Activated T-helper 1 cell treated with Interleukin-2 at 50 U/mL for 16 hours (primary cell): Measurements from ENCODE around the gene HSPG2.

Experiments used
- DNase-seq: peaks from one replicate; pipeline ENCODE4 v3.0.0-alpha.2; 2020; ENCODE audit warnings: low read depth

Gene HSPG2

GRCh38 chr1:21879928-21880618 lies 57.0 kb downstream of the HSPG2 start:
- DNase-seq, result no peak

- DNase-seq, result no peak
Measured at GRCh38 chr1:21878840-21879478, 58.2 kb downstream of the HSPG2 start.

GRCh38 chr1:21878009-21878773 lies 58.9 kb downstream of the HSPG2 start:
- DNase-seq, result no peak

- no peak for DNase-seq
Measured at GRCh38 chr1:21876267-21876666, 60.8 kb downstream of the HSPG2 start.

GRCh38 chr1:21875621-21876063 lies 61.5 kb downstream of the HSPG2 start:
- DNase-seq, result no peak

- DNase-seq, result no peak
Measured at GRCh38 chr1:21874778-21875547, 62.1 kb downstream of the HSPG2 start.

- DNase-seq, result no peak
Measured at GRCh38 chr1:21874328-21874727, 62.8 kb downstream of the HSPG2 start.

- DNase-seq, result no peak
Measured at GRCh38 chr1:21873761-21874160, 63.3 kb downstream of the HSPG2 start.

- DNase-seq, result no peak
Measured at GRCh38 chr1:21873174-21873573, 63.9 kb downstream of the HSPG2 start.

- no peak for DNase-seq
Measured at GRCh38 chr1:21872445-21873079, 64.5 kb downstream of the HSPG2 start.

- no peak for DNase-seq
Measured at GRCh38 chr1:21871943-21872342, 65.2 kb downstream of the HSPG2 start.

- DNase-seq, result no peak
Measured at GRCh38 chr1:21870611-21871010, 66.5 kb downstream of the HSPG2 start.

GRCh38 chr1:21869620-21870121 lies 67.4 kb downstream of the HSPG2 start:
- DNase-seq, result no peak

- DNase-seq, result no peak
Measured at GRCh38 chr1:21868941-21869454, 68.1 kb downstream of the HSPG2 start.

GRCh38 chr1:21868482-21868881 lies 68.6 kb downstream of the HSPG2 start:
- no peak for DNase-seq

GRCh38 chr1:21867451-21867996 lies 69.6 kb downstream of the HSPG2 start:
- no peak for DNase-seq

GRCh38 chr1:21866707-21867043 lies 70.4 kb downstream of the HSPG2 start:
- no peak for DNase-seq

- DNase-seq, result no peak
Measured at GRCh38 chr1:21865943-21866706, 71.0 kb downstream of the HSPG2 start.

- DNase-seq, result no peak
Measured at GRCh38 chr1:21865609-21865942, 71.5 kb downstream of the HSPG2 start.

GRCh38 chr1:21864730-21865129 lies 72.4 kb downstream of the HSPG2 start:
- no peak for DNase-seq

GRCh38 chr1:21863981-21864380 lies 73.1 kb downstream of the HSPG2 start:
- no peak for DNase-seq
